Ammon's horn (tissue), 1 donor: ENCODE measurements around the gene SINHCAF.

ENCODE experiments used
- DNase-seq: peaks from one replicate; pipeline ENCODE4 v3.0.0-alpha.2; 2016; ENCODE audit warnings: low spot score

Gene SINHCAF

DNA sequence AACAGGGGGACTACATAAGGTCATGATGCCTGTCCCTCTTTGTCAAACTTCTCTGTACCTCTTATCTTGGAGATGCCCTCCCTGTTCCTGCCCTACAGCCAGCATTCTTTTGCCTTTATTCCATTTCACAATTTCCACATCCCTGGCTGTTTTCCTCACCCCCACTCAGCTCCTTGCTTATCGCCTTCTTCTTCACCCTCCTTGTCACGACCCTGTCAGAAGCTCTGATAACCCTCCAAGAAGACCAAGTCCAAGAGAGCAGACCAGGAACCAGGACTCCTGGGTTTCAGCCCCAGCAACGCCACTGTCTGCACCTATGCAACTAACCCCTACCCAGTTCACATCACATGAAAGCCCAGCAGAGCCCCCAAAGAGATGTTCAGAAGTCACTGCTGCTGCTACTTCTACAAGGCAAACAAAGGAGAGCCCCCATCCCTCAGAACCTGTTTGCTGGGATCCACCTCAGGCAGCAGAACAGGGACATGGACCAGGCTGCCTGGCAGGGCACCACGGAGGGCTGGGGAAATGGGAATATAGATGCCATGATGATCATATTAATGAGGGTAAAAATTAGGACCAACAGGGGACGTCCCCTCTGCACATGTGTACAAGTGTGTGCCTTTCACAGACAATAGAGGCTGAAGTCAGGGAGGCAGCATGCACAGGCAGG lies 92.8 kb downstream of the SINHCAF start:
- DNase-seq = no peak

DNA sequence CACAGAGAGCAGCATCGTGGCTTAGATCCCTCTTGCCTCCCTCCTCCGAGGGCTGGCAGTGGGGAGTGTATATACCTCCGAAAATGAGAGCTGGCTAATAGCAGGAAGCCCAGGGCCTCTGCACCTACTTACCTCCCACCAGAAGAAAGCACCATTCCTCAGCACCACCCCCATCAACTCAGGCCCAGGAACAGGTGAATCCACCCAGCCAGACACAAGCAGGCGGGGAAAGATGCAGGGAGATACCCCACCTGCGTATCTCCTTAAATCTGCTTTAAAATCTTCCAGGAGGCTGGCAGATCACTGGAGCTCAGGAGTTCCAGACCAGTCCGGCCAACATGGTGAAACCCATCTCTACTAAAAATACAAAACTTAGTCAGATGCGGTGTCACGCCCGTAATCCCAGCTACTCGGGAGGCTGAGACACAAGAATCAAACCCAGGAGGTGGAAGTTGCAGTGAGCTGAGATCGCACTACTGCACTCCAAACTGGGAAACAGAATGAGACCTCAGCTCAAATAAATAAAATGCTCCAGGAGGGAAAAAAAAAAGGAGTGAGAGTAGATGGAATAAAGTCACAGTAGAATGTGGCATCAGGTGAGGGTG lies 93.5 kb downstream of the SINHCAF start:
- DNase-seq = no peak

GRCh38 chr12:31231611-31232360 lies 94.2 kb downstream of the SINHCAF start:
- no peak for DNase-seq
